Hair follicular keratinocyte (primary cell): ENCODE data around the gene SLC16A14. TPM values are rescaled to one million over a fixed set of nuclear protein-coding genes. Genes with fewer than 3 reads are reported as not detected.

ENCODE experiments used
- total RNA-seq: library from RNA; depleted of rRNA; stranded (reverse); fragments of >200 nt; gene quantifications from 2 replicates; pipeline ENCODE4 v1.2.3, GENCODE V29; 2015

Gene SLC16A14, protein sequence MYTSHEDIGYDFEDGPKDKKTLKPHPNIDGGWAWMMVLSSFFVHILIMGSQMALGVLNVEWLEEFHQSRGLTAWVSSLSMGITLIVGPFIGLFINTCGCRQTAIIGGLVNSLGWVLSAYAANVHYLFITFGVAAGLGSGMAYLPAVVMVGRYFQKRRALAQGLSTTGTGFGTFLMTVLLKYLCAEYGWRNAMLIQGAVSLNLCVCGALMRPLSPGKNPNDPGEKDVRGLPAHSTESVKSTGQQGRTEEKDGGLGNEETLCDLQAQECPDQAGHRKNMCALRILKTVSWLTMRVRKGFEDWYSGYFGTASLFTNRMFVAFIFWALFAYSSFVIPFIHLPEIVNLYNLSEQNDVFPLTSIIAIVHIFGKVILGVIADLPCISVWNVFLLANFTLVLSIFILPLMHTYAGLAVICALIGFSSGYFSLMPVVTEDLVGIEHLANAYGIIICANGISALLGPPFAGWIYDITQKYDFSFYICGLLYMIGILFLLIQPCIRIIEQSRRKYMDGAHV
- 0.31 and 0.34 TPM in 2 replicates for total RNA-seq

GRCh38 chr2:230068651-230069055 lies at the start of gene SLC16A14:
Gene SLC16A14 (minus strand): TSS chr2:230068924. CDS start chr2:230059352, 9,572 bp downstream.

Other genes with a start within 250 kb of the SLC16A14 start
- gene TRIP12, start 146.9 kb downstream of the SLC16A14 start, total RNA-seq: 64.4 and 81.1 TPM in 2 replicates
- gene FBXO36, start 146.4 kb downstream of the SLC16A14 start, total RNA-seq: 3.7 and 4.1 TPM in 2 replicates
- 5.4 and 8.9 TPM in 2 replicates for gene SP110, start 151.1 kb upstream of the SLC16A14 start, total RNA-seq
- not detected in 2 replicates for gene SP140, start 156.8 kb upstream of the SLC16A14 start, total RNA-seq